Stimulated activated CD4-positive, alpha-beta T cell treated with anti-CD3 and anti-CD28 coated beads, Interleukin-2, amount 100 ng/mL, for 24 hours (primary cell): ENCODE results near the gene DCUN1D1.

Experiments
- DNase-seq, 2 donors: peaks; one replicate each; pipeline ENCODE4 v3.0.0-alpha.2; 2020

DCUN1D1 gene

GRCh38 chr3:182889948-182890629 is 90.2 kb downstream of the DCUN1D1 start:
- DNase-seq = no peak
